ENCODE data around the gene TMEM132A. TPM values are rescaled to one million over a fixed set of nuclear protein-coding genes. Genes with fewer than 3 reads are reported as not detected.

Gene TMEM132A
- total and polyA plus RNA-seq, 9 donors, result 2.9 to 34.1 (median 21.3) TPM

DNA sequence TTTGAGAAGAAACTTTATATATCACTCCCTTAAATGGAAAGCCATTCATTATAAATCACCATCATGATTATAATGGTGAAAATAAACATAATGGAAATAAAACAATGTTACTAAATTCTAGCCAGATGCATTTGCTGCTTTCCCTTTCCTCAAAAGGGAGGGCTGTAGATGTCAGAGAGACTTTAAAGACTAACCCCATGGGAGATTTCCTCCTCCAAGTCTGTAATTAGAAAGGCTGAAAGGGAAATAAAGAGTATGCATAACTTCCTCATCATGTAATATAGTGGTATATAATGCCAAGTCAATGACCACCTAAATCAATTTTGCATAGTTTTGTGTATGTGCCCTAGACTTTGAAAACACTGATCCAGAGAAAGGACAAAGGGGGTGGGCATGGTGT is 53.6 kb downstream of the TMEM132A start:
- H3K9me3 ChIP-seq, result no peaks in the 10 kb centered on the region
- no peaks in the 10 kb centered on the region for H3K4me1 ChIP-seq (ENCODE audit: insufficient read depth)
- no peaks in the 10 kb centered on the region for H3K27me3 ChIP-seq
- DNase-seq, result no peak
- intact Hi-C loops (cut with DNase I), result no loop called here
- no peak overlapping the region for H3K4me3 ChIP-seq
- TF ChIP-seq, protein P1, sequence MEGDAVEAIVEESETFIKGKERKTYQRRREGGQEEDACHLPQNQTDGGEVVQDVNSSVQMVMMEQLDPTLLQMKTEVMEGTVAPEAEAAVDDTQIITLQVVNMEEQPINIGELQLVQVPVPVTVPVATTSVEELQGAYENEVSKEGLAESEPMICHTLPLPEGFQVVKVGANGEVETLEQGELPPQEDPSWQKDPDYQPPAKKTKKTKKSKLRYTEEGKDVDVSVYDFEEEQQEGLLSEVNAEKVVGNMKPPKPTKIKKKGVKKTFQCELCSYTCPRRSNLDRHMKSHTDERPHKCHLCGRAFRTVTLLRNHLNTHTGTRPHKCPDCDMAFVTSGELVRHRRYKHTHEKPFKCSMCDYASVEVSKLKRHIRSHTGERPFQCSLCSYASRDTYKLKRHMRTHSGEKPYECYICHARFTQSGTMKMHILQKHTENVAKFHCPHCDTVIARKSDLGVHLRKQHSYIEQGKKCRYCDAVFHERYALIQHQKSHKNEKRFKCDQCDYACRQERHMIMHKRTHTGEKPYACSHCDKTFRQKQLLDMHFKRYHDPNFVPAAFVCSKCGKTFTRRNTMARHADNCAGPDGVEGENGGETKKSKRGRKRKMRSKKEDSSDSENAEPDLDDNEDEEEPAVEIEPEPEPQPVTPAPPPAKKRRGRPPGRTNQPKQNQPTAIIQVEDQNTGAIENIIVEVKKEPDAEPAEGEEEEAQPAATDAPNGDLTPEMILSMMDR (IDR thresholded peaks at IDR 0.05), result no peak
- TF ChIP-seq POLR2A (IDR thresholded peaks at IDR 0.05), result no peak
- TF ChIP-seq EP300 (IDR thresholded peaks at IDR 0.05), result no peak
- no peaks in the 10 kb centered on the region for H3K36me3 ChIP-seq
- no peak overlapping the region for H3K27ac ChIP-seq

DNA sequence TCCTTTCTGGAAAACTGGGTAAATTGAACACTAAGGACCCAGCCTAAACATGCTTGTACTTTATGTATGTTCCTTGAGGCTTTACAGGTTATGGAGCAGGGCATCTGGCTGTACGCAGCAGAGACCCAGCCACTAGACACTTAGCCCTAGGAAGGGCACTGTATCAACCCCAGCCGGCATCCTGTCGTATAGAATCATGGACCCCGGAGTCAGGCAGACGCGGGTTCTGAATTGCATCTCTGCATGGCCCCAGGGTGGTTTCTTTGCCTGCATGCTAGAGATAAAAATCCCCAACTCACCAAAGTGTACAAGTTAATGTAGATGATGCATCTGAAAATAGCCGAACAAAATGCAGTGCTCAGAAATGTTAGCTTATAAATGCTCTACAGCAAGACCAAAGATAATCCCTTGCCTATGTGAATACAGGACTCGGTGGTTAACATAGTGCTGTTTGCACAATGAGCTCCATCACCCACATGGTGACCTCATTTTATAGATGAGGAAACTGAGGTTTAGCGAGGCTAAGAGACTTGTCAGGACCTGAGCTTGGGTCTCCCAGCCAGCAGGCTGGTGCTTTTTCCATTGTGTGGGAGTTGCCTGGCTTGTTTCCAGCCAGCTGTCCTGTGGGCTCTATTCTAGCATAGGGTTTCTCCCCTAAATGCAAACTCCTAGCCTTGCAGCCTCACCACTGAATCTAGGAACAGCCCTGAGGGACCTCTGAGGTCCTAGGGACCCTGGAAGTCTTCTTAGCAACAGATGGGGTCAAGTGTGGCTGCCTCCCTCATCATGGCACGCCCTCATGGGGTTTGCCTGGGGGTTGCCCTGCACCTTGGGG is 54.5 kb downstream of the TMEM132A start:
- WGBS, 3 donors, result 82 to 88% (median 82%) methylated on average over 10 of the region's 10 CpGs
- no peaks in the 10 kb centered on the region for H3K36me3 ChIP-seq
- no peak overlapping the region for H3K27ac ChIP-seq
- no peaks in the 10 kb centered on the region for H3K27me3 ChIP-seq
- intact Hi-C loops (cut with DNase I), result no loop called here
- H3K4me1 ChIP-seq (ENCODE audit: insufficient read depth), result no peaks in the 10 kb centered on the region
- H3K9me3 ChIP-seq, result no peaks in the 10 kb centered on the region
- TF ChIP-seq POLR2A (IDR thresholded peaks at IDR 0.05), result no peak
- TF ChIP-seq, protein P1 (IDR thresholded peaks at IDR 0.05), result no peak
- no peak for TF ChIP-seq EP300 (IDR thresholded peaks at IDR 0.05)
- no peak overlapping the region for H3K4me3 ChIP-seq
- no peak for DNase-seq

DNA sequence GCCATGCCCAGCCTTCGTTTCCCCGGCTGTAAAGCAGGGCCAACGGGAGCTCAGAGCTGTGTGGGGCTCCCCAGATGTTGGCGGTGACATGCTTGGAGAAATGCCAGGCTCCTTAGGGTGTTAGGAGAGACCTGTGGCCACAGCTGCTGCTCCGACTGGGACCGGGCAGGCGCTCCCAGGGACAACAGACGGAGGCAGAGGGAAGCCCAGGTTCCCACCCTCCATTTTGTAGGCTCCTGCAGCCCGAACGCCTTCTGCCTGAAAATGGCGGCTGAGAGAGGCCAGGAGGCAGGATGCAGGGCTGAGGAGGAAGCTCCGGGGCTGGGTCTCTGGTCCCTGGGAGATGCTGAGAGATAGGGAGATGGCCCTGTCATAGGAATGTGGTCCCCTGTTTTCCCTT is 57.3 kb downstream of the TMEM132A start:
- intact Hi-C loops (cut with DNase I), result no loop called here
- DNase-seq, result no peak
- Histone ChIP-seq H3K4me1 (ENCODE audit: insufficient read depth) (no peaks in the 10 kb centered on the region), H3K27ac (no peak overlapping the region), H3K9me3 (no peaks in the 10 kb centered on the region), H3K27me3 (no peaks in the 10 kb centered on the region), H3K36me3 (no peaks in the 10 kb centered on the region), H3K4me3 (no peak overlapping the region)
- WGBS, 3 donors, result 84 to 96% (median 89%) methylated on average over 12 of the region's 12 CpGs
- TF ChIP-seq, protein P1 (IDR thresholded peaks at IDR 0.05), result no peak
- no peak for TF ChIP-seq POLR2A (IDR thresholded peaks at IDR 0.05)
- no peak for TF ChIP-seq EP300 (IDR thresholded peaks at IDR 0.05)

DNA sequence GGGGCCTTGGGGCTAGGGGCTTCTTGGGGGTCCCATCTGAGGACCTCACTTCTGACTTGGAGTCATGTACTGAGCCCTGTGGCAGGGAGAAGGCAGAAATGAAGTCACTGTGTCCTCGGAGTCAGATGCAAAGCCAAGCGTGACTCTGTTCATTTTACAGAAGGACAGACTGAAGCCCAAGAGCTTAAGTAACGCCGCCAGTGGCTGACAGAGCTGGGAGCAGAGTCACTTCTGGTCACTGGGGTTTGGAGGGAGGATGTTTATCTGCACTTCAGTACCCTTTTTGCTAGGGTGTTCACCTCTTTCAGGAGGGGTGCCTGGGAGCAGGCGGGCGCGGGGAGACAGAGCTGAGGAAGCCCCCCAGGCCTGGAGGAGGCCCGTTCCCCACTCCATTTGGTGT is 57.9 kb downstream of the TMEM132A start:
- no peak for DNase-seq
- 88 to 97% (median 94%) methylated on average over 8 of the region's 8 CpGs for WGBS, 3 donors
- no peak overlapping the region for H3K27ac ChIP-seq
- no peaks in the 10 kb centered on the region for H3K9me3 ChIP-seq
- no peaks in the 10 kb centered on the region for H3K27me3 ChIP-seq
- intact Hi-C loops (cut with DNase I), result no loop called here
- no peak for TF ChIP-seq EP300 (IDR thresholded peaks at IDR 0.05)
- TF ChIP-seq, protein P1 (IDR thresholded peaks at IDR 0.05), result no peak
- H3K4me1 ChIP-seq (ENCODE audit: insufficient read depth), result no peaks in the 10 kb centered on the region
- no peaks in the 10 kb centered on the region for H3K36me3 ChIP-seq
- H3K4me3 ChIP-seq, result no peak overlapping the region

Data from ovary (tissue), 9 donors.